ENCODE data around the gene CRIP1.

The CRIP1 gene

GRCh38 chr14:105476097-105476830 lies 10.4 kb upstream of the CRIP1 start:
- Histone ChIP-seq H3K4me1 (ENCODE audit: control insufficient read depth in 2 of 2, insufficient read depth in 1 of 2, low read depth in 1 of 2, low read length in 2 of 2) (peaks cover 36 to 53% of the 10 kb centered on the region in 2 donors), H2AFZ (ENCODE audit: low read length) (peak overlapping the region; percentile 96), H3K4ac (ENCODE audit: low read length) (no peak overlapping the region), H4K91ac (ENCODE audit: low read depth, low read length, poor library complexity) (no peak overlapping the region), H3K27ac (replicated peaks; ENCODE audit: low read length) (no peak overlapping the region), H2AK5ac (ENCODE audit: low read depth, low read length) (peak overlapping the region; percentile 98), H2BK12ac (ENCODE audit: low read length) (peak overlapping the region; percentile 24), H3K4me3 (ENCODE audit: low read length in 2 of 2) (peak overlapping the region in 1 of 2 donors; percentile 91), H2BK5ac (ENCODE audit: low read length) (peak overlapping the region; percentile 16), H3K4me2 (ENCODE audit: insufficient read depth, low read length, poor library complexity, severe bottlenecking) (peak overlapping the region; percentile 86), H3K36me3 (replicated peaks in 1 of 2; ENCODE audit: control insufficient read depth in 2 of 2, insufficient read depth in 2 of 2, low read length in 2 of 2) (peaks cover 0 to 2% of the 10 kb centered on the region in 2 donors), H4K8ac (ENCODE audit: low read depth, low read length) (no peak overlapping the region), H3K9me3 (replicated peaks in 1 of 2; ENCODE audit: control insufficient read depth in 2 of 2, insufficient read depth in 1 of 2, low read depth in 1 of 2, low read length in 2 of 2) (peaks cover 0 to 8% of the 10 kb centered on the region in 2 donors), H3K79me1 (ENCODE audit: low read depth, low read length) (peaks cover 13% of the 10 kb centered on the region), H2BK120ac (ENCODE audit: low read depth, low read length) (peak overlapping the region; percentile 54), H3K27me3 (ENCODE audit: control insufficient read depth in 3 of 3, insufficient read depth in 3 of 3, low read depth in 1 of 3, low read length in 3 of 3) (peaks cover 0 to 65% (median 33%) of the 10 kb centered on the region in 3 experiments), H3K18ac (ENCODE audit: low read length) (peak overlapping the region; percentile 85), H3K14ac (ENCODE audit: low read length) (peak overlapping the region; percentile 71), H3K23ac (ENCODE audit: low read depth, low read length, poor library complexity) (no peak overlapping the region), H3K9ac (ENCODE audit: low read depth, low read length, poor library complexity) (peak overlapping the region; percentile 91), H2BK15ac (ENCODE audit: low read length) (peak overlapping the region; percentile 89)
- no peak for DNase-seq (ENCODE audit: low spot score)
- no CpG with 5 or more reads among the region's 21 CpGs for WGBS, 2 donors (ENCODE audit: extremely low coverage in 2 of 2, insufficient read length in 2 of 2, insufficient replicate concordance in 1 of 2)

- no CpG with 5 or more reads among the region's 16 CpGs for WGBS, 2 donors (ENCODE audit: extremely low coverage in 2 of 2, insufficient read length in 2 of 2, insufficient replicate concordance in 1 of 2)
- DNase-seq (ENCODE audit: low spot score), result no peak
- Histone ChIP-seq H2BK5ac (ENCODE audit: low read length) (peak overlapping the region; percentile 16), H3K4ac (ENCODE audit: low read length) (no peak overlapping the region), H3K4me3 (ENCODE audit: low read length in 2 of 2) (peak overlapping the region in 1 of 2 donors; percentile 91), H2AFZ (ENCODE audit: low read length) (no peak overlapping the region), H3K4me2 (ENCODE audit: insufficient read depth, low read length, poor library complexity, severe bottlenecking) (no peak overlapping the region), H3K9ac (ENCODE audit: low read depth, low read length, poor library complexity) (peak overlapping the region; percentile 63), H2AK5ac (ENCODE audit: low read depth, low read length) (peak overlapping the region; percentile 98), H3K14ac (ENCODE audit: low read length) (peak overlapping the region; percentile 38), H2BK12ac (ENCODE audit: low read length) (no peak overlapping the region), H3K23ac (ENCODE audit: low read depth, low read length, poor library complexity) (no peak overlapping the region), H3K18ac (ENCODE audit: low read length) (no peak overlapping the region), H3K9me3 (replicated peaks in 1 of 2; ENCODE audit: control insufficient read depth in 2 of 2, insufficient read depth in 1 of 2, low read depth in 1 of 2, low read length in 2 of 2) (peaks cover 0 to 8% of the 10 kb centered on the region in 2 donors), H4K8ac (ENCODE audit: low read depth, low read length) (no peak overlapping the region), H4K91ac (ENCODE audit: low read depth, low read length, poor library complexity) (no peak overlapping the region), H2BK120ac (ENCODE audit: low read depth, low read length) (no peak overlapping the region), H3K36me3 (replicated peaks in 1 of 2; ENCODE audit: control insufficient read depth in 2 of 2, insufficient read depth in 2 of 2, low read length in 2 of 2) (peaks cover 0 to 2% of the 10 kb centered on the region in 2 donors), H3K79me1 (ENCODE audit: low read depth, low read length) (peaks cover 13% of the 10 kb centered on the region), H3K4me1 (ENCODE audit: control insufficient read depth in 2 of 2, insufficient read depth in 1 of 2, low read depth in 1 of 2, low read length in 2 of 2) (peaks cover 37 to 54% of the 10 kb centered on the region in 2 donors), H3K27me3 (ENCODE audit: control insufficient read depth in 3 of 3, insufficient read depth in 3 of 3, low read depth in 1 of 3, low read length in 3 of 3) (peaks cover 0 to 67% (median 33%) of the 10 kb centered on the region in 3 experiments), H3K27ac (replicated peaks; ENCODE audit: low read length) (no peak overlapping the region), H2BK15ac (ENCODE audit: low read length) (peak overlapping the region; percentile 25)
Measured at GRCh38 chr14:105476831-105477659, 9.6 kb upstream of the CRIP1 start.

GRCh38 chr14:105477660-105478397 lies 8.9 kb upstream of the CRIP1 start:
- H3K27me3 ChIP-seq (ENCODE audit: control insufficient read depth in 3 of 3, insufficient read depth in 3 of 3, low read depth in 1 of 3, low read length in 3 of 3), result peaks cover 0 to 67% (median 33%) of the 10 kb centered on the region in 3 experiments
- peak overlapping the region; percentile 18 for H3K4me2 ChIP-seq (ENCODE audit: insufficient read depth, low read length, poor library complexity, severe bottlenecking)
- no peak for DNase-seq (ENCODE audit: low spot score)
- peak overlapping the region; percentile 41 for H2BK12ac ChIP-seq (ENCODE audit: low read length)
- no peak overlapping the region for H4K91ac ChIP-seq (ENCODE audit: low read depth, low read length, poor library complexity)
- no peak overlapping the region for H2BK120ac ChIP-seq (ENCODE audit: low read depth, low read length)
- H3K4ac ChIP-seq (ENCODE audit: low read length), result no peak overlapping the region
- no peak overlapping the region for H2AFZ ChIP-seq (ENCODE audit: low read length)
- no peaks in the 10 kb centered on the region for H3K36me3 ChIP-seq (replicated peaks in 1 of 2; ENCODE audit: control insufficient read depth in 2 of 2, insufficient read depth in 2 of 2, low read length in 2 of 2)
- no CpG with 5 or more reads among the region's 56 CpGs for WGBS, 2 donors (ENCODE audit: extremely low coverage in 2 of 2, insufficient read length in 2 of 2, insufficient replicate concordance in 1 of 2)
- H2BK15ac ChIP-seq (ENCODE audit: low read length), result no peak overlapping the region
- no peak overlapping the region for H3K23ac ChIP-seq (ENCODE audit: low read depth, low read length, poor library complexity)
- H3K18ac ChIP-seq (ENCODE audit: low read length), result peak overlapping the region; percentile 89
- H3K9me3 ChIP-seq (replicated peaks in 1 of 2; ENCODE audit: control insufficient read depth in 2 of 2, insufficient read depth in 1 of 2, low read depth in 1 of 2, low read length in 2 of 2), result peaks cover 0 to 8% of the 10 kb centered on the region in 2 donors
- peak overlapping the region; percentile 44 for H3K9ac ChIP-seq (ENCODE audit: low read depth, low read length, poor library complexity)
- no peak overlapping the region for H2BK5ac ChIP-seq (ENCODE audit: low read length)
- H3K4me3 ChIP-seq (ENCODE audit: low read length in 2 of 2), result no peak overlapping the region
- no peak overlapping the region for H3K27ac ChIP-seq (replicated peaks; ENCODE audit: low read length)
- peaks cover 44 to 56% of the 10 kb centered on the region in 2 donors for H3K4me1 ChIP-seq (ENCODE audit: control insufficient read depth in 2 of 2, insufficient read depth in 1 of 2, low read depth in 1 of 2, low read length in 2 of 2)
- peak overlapping the region; percentile 89 for H3K14ac ChIP-seq (ENCODE audit: low read length)
- no peak overlapping the region for H4K8ac ChIP-seq (ENCODE audit: low read depth, low read length)
- peaks cover 13% of the 10 kb centered on the region for H3K79me1 ChIP-seq (ENCODE audit: low read depth, low read length)
- peak overlapping the region; percentile 88 for H2AK5ac ChIP-seq (ENCODE audit: low read depth, low read length)

All from neuronal stem cell (in vitro differentiated cells).